ENCODE data around the gene ADTRP.

ADTRP gene

DNA sequence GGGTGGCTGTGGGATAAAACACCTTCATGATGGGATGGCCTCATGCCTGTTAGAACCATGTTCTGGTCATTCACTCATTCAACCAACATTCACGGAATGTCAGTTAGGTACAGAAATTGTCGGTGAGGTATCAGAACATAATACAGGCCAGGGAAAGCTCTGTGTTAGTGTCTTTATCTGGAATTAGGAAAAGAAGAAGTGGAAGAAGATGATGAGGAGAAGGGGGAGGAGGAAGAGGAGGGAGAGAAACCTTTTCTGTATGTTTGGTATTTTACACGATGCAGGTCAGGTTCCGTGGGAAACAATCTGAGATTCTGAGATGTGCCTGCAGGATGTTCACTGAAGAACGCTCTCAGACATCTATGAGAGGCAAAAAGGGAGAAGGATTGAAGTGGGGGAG lies 5.6 kb downstream of the ADTRP start:
- DNase-seq (ENCODE audit: low read depth in 2 of 2), result no peak

GRCh38 chr6:11772109-11772825 lies 6.3 kb downstream of the ADTRP start:
- no peak for DNase-seq (ENCODE audit: low read depth in 2 of 2)

DNA sequence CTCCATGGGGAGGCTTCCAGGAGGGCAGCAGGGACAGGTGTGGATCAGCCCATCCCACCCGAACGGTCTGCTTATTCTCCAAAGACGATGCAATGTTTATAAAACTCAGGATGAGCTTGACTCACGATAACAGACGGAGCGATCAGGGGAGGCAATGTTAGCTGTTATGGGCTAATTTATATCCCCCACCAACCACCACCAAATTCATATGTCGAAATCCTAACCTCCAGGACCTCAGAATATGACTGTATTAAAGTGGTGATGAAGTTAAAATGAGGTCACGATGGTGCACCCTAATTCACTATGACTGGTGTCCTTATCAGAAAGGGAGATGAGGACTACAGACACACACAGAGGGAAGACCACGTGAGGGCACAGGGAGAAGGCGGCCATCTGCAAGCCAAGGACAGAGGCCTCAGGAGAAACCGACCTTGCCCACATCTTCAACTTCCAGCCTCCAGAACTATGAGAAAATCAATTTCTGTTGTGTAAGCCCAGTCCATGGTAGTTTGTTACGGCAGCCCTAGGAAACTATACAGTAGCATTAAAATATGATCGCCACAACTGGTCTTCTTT lies 7.0 kb downstream of the ADTRP start:
- no peak for DNase-seq (ENCODE audit: low read depth in 2 of 2)

DNA sequence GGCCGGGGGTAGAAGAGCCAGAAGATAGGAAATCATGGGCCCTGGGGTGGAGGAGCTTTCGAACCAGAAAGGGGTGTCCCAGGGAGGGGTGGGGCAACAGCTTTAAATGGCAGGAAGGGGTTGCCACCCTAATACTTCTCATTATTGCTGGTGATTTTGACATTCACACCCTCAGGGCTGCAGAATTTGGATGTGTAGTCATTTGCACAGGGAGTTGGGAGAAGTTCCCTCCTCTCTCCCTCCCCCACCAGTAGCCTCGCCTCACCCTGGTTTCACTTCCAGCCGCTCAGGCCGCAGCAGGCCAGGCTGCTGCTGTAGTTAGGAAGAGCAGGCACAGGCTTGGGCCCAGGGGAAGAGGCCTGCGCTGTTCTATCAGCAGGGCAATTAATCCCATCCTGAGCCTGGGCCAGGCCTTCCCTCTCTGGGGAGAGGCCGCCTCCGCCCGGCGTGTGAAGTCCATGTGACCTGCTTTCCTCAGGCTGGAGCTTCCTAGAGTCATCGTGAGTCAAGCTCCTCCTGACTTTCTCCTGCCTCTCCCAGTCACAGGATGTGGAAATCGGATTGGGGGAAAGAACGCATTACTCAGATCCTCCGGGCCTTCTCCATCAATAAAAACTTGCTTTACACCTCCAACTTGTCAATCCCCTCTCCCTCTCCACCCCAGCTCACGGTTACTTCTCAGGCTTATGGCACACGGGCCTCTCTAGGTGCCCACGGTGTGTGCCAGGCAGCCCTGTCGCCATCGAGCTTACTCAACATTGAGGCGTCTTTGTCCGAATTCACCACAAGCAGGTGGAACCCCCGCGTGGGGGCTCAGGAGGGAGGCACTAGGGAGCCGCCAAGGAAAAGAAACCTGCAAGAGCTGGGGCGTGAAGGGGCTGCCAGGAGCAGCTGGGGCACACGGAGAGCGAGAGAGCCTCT lies 7.8 kb downstream of the ADTRP start:
- DNase-seq (ENCODE audit: low read depth in 2 of 2), result no peak

DNA sequence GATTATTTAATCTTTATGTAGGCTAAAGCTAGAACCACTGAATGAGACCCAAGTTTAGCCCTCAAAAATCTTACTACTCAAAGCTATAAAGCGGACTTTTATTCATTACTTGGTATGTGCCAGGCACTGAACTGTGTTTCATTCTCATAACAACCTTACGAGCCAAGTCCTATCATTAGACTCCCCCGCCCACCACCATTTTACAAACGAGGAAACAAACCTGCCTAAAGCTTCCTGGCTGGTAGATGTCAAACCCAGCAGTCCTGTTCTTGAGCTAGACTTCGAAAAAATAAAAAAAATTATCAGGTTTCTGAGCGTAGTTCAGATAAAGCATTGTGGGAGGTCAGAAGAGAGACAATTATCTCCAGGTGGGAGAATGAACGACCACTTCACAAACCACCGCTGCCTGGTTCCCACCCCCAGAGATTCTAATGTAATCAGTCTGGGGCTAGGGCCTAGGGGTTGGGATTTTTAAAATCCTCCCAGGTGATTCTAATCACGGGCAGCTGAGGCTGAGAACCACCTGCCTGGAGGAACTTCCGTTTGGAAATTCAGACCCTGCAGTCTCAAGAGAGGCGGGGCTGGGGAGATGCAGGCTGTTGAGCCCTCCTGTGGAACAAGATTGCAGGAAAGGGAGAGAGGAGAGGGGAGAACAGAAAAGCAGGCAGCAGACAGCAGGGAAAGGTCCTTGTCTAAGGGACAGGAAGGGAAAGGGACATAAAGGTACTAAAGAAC lies 8.6 kb downstream of the ADTRP start:
- no peak for DNase-seq (ENCODE audit: low read depth in 2 of 2)

- no peak for DNase-seq (ENCODE audit: low read depth in 2 of 2)
Observed at GRCh38 chr6:11769244-11769643, 9.4 kb downstream of the ADTRP start.

GRCh38 chr6:11767978-11768756 lies 10.4 kb downstream of the ADTRP start:
- DNase-seq (ENCODE audit: low read depth in 2 of 2), result no peak

DNA sequence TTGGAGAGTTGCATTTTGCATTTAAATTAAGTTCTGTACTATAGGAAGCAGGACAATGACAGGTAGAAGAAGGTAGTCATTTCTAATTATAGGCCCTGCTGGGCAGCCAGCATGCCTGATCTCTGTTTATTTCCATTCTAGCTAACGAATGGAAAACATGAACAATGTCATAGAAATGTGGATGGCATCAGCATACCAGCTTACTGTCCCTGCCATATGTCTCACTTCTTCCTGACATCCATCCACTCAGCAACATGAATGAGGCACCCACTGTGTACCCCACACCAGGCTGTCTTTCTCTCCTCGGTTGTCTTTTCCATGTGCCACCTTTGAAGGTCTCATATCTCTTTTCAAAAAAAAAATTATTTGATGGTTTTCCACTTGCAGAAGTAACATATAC lies 11.1 kb downstream of the ADTRP start:
- DNase-seq (ENCODE audit: low read depth in 2 of 2), result no peak

DNA sequence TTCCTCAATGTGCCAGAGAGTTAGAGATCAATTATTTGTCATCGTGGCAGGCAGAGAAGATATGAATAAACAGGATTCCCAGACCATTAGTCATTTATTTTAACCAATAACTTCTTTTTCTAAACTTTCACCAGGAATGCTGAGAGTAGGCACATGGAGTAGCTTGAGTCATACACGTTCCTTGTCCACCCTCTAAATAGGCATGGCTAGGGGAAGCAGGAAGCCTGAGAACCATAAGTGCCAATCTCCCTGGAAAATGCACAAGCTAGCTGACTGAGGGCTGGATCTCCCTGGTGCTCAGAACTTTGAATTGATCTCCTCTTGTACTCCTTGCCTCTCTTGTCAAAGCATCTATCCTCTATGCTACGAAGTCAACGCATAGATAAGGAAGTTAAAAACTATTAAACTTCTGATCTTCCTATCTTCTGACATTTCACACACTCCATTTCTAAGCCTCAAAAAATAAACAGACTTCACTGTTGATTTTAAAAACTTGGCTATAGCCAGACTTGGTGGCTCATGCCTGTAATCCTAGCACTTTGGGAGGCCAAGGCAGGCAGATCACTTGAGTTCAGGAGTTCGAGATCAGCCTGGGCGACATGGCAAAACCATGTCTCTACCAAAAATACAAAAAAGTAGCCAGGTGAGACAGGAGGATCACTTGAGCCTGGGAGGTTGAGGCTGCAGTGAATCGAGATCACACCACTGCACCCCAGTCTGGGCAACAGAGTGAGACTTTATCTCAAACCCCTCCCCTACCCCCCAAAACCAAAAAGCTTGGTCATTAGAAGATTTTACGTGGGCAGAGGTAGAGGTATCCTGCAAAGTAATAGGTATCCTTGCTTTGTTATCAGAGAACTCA lies 11.8 kb downstream of the ADTRP start:
- DNase-seq (ENCODE audit: low read depth in 2 of 2), result no peak

GRCh38 chr6:11766043-11766442 lies 12.6 kb downstream of the ADTRP start:
- DNase-seq (ENCODE audit: low read depth in 2 of 2), result no peak

- DNase-seq (ENCODE audit: low read depth in 2 of 2), result no peak
Observed at GRCh38 chr6:11764250-11764604, 14.4 kb downstream of the ADTRP start.

DNA sequence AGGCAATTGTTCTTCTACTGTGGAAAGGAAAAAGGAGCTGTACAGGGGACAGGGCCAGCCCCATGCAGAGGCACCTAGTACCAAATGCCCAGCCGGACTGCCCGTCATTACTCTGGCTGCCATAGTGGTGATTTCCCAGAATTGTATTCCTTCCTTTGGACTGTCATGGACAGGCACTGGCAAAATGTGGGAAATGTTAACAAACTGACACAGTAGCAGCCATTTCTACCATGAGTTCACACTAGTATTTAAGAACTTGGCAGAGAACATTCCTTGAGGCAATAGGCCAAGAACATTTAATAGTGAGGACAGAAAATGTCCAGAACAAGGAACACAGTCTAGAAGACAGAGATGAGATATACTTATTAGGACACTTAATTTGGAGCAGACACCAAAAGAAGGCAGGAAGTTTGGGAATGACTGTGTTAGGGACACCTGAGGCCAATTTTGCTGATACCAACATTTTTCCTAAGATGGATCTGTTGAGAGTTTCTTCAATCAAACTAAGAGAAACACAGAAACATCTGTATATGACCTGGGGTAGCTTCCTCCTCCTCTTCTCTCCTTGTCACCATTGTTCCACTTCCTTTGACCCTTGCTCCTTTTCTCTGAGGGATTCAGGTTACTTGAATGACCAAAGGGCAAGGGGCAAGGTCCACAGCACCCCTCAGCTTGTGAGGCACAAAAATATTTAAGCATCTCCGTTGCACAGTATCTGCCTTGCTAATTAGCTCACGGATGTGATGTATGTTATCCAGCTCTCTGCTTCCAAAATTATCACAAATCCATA lies 14.9 kb downstream of the ADTRP start:
- DNase-seq (ENCODE audit: low read depth in 2 of 2), result no peak

DNA sequence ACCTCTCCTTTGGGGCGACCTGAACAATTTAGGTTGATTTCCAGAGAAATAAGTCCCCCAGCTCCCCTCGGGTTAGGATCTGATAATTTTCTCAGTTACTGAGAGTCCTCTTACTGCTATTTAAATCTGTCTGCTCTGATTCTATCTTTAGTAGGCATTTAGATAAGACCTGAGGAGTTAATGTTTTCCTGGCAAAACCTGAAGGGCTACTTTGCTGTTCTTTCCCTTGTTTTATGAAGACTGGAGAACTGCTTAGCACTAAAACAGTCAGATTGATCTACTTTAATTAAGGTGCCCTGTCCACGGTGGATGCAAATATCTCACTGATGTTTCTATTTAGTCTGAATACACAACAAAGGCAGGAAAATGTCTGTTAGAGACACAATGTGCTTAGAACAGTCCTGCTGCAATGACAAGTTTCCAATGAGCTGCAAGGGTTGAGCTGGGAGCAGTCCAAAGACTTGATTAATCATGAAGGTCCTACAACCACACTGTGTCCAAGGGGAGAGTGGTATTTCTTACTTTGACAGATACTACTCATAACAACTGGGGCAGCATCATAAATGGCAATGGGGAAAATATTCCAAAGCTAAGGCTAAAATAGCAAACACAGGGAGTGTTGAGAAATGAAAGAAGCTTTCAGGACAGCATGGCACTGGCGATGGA lies 15.7 kb downstream of the ADTRP start:
- no peak for DNase-seq (ENCODE audit: low read depth in 2 of 2)

GRCh38 chr6:11761744-11762620 lies 16.6 kb downstream of the ADTRP start:
- DNase-seq (ENCODE audit: low read depth in 2 of 2), result no peak

GRCh38 chr6:11760015-11760473 lies 18.6 kb downstream of the ADTRP start:
- no peak for DNase-seq (ENCODE audit: low read depth in 2 of 2)

DNA sequence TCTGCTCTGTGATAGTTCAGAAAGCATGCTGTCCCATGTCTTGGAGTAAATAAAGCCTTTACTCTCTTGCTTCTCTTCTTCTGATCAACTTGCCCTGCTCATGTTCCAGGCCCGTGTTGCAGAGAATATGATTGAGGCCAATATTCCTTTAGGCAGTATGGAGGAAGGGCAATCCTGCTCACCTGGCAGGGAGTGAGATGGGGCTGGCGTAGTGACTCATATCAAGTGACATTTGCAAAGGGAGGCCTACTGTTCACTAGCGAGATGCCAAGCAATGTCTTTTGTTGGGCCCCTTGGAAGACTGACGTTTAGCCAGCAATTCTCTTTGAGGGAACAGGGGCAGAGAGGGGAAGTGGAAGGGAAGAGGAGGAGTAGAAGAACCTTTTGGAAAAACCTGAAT lies 19.7 kb downstream of the ADTRP start:
- DNase-seq (ENCODE audit: low read depth in 2 of 2), result no peak

DNA sequence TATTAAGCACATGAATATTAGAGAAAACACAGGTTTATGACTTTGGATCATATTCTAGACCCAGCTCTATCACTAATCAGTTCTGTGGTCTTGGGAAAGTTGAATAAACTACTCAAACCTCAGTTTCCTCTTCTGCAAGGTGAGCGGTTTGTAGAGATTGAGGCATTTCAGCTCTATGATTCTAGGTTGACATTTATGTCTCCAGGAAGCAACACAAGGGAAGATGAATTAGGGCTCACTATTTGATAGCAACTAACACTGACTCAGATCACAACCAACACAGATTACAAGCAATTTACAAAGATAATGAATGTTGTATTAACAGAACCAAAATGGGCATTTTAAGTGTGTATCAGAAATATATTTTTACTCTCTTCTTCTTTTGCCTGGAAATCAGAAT lies 21.9 kb downstream of the ADTRP start:
- DNase-seq (ENCODE audit: low read depth in 2 of 2), result no peak

- no peak for DNase-seq (ENCODE audit: low read depth in 2 of 2)
Observed at GRCh38 chr6:11756292-11756691, 22.3 kb downstream of the ADTRP start.

Measured in stimulated activated CD8-positive, alpha-beta memory T cell treated with anti-CD3 and anti-CD28 coated beads, Interleukin-7, amount 100 ng/mL, for 4 hours (primary cell).